Measurements from ENCODE around the gene KIF5A. TPM values are rescaled to one million over a fixed set of nuclear protein-coding genes. Genes with fewer than 3 reads are reported as not detected.
"Not testable (repeated sequence)": the region's sequence is repeated elsewhere in the genome, so short reads cannot be mapped to it uniquely, and the experiment has no call there.

KIF5A gene
- total RNA-seq, 1 donor, result 0.36 TPM

DNA sequence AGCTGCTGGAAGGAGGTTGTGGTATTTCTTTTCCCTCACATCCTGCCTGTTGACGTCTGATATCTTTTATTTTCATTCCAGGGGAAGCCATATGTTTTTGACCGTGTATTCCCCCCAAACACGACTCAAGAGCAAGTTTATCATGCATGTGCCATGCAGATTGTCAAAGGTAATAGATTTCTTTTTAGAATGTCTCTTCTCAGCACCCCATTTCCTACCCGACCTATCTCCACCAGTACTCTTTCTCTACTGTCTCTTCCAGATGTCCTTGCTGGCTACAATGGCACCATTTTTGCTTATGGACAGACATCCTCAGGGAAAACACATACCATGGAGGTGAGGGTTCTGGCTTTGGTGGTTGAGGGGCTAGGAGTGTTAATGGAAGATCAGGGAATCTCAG, 13.5 kb downstream of the KIF5A start:
- Histone ChIP-seq H3K79me2 (ENCODE audit: insufficient read depth, low read length) (no peaks in the 10 kb centered on the region), H3K4me3 (ENCODE audit: insufficient read depth, low read length) (no peak overlapping the region), H4K20me1 (ENCODE audit: insufficient read depth, low read length) (no peaks in the 10 kb centered on the region), H3K27me3 (ENCODE audit: insufficient read depth, low read length) (peaks cover 9% of the 10 kb centered on the region), H2AFZ (ENCODE audit: low read length) (no peak overlapping the region), H3K36me3 (ENCODE audit: insufficient read depth, low read length) (no peaks in the 10 kb centered on the region), H3K9me3 (ENCODE audit: low read depth, low read length) (no peaks in the 10 kb centered on the region), H3K4me1 (ENCODE audit: insufficient read depth, low read length) (no peaks in the 10 kb centered on the region), H3K4me2 (ENCODE audit: insufficient read depth, low read length) (no peak overlapping the region), H3K27ac (ENCODE audit: low read depth, low read length) (no peak overlapping the region)
- TF ChIP-seq, protein P1, sequence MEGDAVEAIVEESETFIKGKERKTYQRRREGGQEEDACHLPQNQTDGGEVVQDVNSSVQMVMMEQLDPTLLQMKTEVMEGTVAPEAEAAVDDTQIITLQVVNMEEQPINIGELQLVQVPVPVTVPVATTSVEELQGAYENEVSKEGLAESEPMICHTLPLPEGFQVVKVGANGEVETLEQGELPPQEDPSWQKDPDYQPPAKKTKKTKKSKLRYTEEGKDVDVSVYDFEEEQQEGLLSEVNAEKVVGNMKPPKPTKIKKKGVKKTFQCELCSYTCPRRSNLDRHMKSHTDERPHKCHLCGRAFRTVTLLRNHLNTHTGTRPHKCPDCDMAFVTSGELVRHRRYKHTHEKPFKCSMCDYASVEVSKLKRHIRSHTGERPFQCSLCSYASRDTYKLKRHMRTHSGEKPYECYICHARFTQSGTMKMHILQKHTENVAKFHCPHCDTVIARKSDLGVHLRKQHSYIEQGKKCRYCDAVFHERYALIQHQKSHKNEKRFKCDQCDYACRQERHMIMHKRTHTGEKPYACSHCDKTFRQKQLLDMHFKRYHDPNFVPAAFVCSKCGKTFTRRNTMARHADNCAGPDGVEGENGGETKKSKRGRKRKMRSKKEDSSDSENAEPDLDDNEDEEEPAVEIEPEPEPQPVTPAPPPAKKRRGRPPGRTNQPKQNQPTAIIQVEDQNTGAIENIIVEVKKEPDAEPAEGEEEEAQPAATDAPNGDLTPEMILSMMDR (IDR thresholded peaks at IDR 0.05; ENCODE audit: extremely low read depth, low read depth, low read length), result no peak
- DNase-seq (ENCODE audit: insufficient read length, low spot score, missing footprints), result no peak

DNA sequence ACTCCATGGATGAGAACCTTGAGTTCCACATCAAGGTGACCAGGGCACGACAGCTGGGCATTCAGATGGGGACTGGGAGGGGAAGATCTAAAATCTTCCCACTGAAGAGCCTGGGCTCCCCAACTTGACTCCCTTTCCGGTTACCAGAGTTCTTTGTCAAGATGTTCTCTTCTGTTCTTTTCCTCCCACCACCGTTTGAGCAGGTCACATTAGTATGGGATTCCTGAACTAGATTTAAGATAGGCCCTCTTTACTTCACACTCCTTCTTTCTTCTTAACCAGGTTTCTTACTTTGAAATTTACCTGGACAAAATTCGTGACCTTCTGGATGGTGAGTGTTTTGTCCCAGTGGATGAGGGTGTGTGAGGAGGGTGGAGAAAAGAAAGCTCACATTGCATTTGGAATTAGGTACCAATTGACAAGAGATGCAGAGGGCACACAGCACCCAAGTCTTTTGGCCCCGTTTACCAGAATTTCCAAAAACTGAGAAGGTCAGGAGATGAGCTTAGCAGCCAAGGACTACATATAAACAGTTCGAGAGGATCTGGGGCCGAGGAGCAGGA, 14.4 kb downstream of the KIF5A start:
- H3K79me2 ChIP-seq (ENCODE audit: insufficient read depth, low read length), result no peaks in the 10 kb centered on the region
- no peaks in the 10 kb centered on the region for H4K20me1 ChIP-seq (ENCODE audit: insufficient read depth, low read length)
- H3K9me3 ChIP-seq (ENCODE audit: low read depth, low read length), result no peaks in the 10 kb centered on the region
- peaks cover 7% of the 10 kb centered on the region for H3K27me3 ChIP-seq (ENCODE audit: insufficient read depth, low read length)
- no peaks in the 10 kb centered on the region for H3K36me3 ChIP-seq (ENCODE audit: insufficient read depth, low read length)
- H3K4me3 ChIP-seq (ENCODE audit: insufficient read depth, low read length), result no peak overlapping the region
- no peak overlapping the region for H3K27ac ChIP-seq (ENCODE audit: low read depth, low read length)
- no peak overlapping the region for H3K4me2 ChIP-seq (ENCODE audit: insufficient read depth, low read length)
- no peak overlapping the region for H2AFZ ChIP-seq (ENCODE audit: low read length)
- DNase-seq (ENCODE audit: insufficient read length, low spot score, missing footprints), result no peak
- TF ChIP-seq, protein P1 (IDR thresholded peaks at IDR 0.05; ENCODE audit: extremely low read depth, low read depth, low read length), result no peak
- H3K4me1 ChIP-seq (ENCODE audit: insufficient read depth, low read length), result no peaks in the 10 kb centered on the region

DNA sequence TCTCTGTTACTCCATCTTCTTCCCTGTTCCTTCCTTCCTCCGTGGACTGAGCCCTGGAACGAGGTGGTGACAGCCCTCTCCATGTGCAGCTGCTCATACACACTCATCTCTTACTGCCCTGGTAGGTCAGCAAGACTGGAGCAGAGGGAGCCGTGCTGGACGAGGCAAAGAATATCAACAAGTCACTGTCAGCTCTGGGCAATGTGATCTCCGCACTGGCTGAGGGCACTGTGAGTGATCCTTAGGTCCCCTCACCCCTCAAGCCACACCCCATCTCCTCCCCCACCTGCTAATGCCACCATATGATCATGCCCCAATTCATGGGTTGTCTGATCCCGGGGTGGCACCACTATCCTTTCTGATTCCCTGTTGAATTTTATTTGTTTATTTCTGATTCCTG, 19.0 kb downstream of the KIF5A start:
- no peaks in the 10 kb centered on the region for H3K9me3 ChIP-seq (ENCODE audit: low read depth, low read length)
- no peaks in the 10 kb centered on the region for H3K36me3 ChIP-seq (ENCODE audit: insufficient read depth, low read length)
- H3K4me1 ChIP-seq (ENCODE audit: insufficient read depth, low read length), result no peaks in the 10 kb centered on the region
- DNase-seq (ENCODE audit: insufficient read length, low spot score, missing footprints), result no peak
- no peak overlapping the region for H3K4me3 ChIP-seq (ENCODE audit: insufficient read depth, low read length)
- no peak overlapping the region for H3K27ac ChIP-seq (ENCODE audit: low read depth, low read length)
- no peaks in the 10 kb centered on the region for H4K20me1 ChIP-seq (ENCODE audit: insufficient read depth, low read length)
- no peak overlapping the region for H3K4me2 ChIP-seq (ENCODE audit: insufficient read depth, low read length)
- H3K27me3 ChIP-seq (ENCODE audit: insufficient read depth, low read length), result peaks cover 4% of the 10 kb centered on the region
- no peaks in the 10 kb centered on the region for H3K79me2 ChIP-seq (ENCODE audit: insufficient read depth, low read length)
- H2AFZ ChIP-seq (ENCODE audit: low read length), result no peak overlapping the region
- TF ChIP-seq, protein P1 (IDR thresholded peaks at IDR 0.05; ENCODE audit: extremely low read depth, low read depth, low read length), result no peak

DNA sequence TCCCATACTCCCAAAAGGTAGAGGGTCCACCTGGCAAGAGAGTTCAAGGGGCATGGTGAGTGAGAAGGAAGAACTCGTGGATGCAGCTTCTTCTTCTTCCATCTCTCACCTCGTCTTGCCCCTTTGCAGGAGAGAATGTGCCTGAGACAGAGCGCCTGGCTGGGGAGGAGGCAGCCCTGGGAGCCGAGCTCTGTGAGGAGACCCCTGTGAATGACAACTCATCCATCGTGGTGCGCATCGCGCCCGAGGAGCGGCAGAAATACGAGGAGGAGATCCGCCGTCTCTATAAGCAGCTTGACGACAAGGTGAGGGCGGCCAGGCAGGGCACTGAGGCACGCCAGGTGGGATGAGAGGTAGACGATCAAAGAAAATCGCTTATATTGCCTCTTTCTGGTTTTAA, 20.0 kb downstream of the KIF5A start:
- Histone ChIP-seq H3K4me2 (ENCODE audit: insufficient read depth, low read length) (no peak overlapping the region), H3K4me3 (ENCODE audit: insufficient read depth, low read length) (no peak overlapping the region), H3K27me3 (ENCODE audit: insufficient read depth, low read length) (peaks cover 4% of the 10 kb centered on the region), H3K4me1 (ENCODE audit: insufficient read depth, low read length) (no peaks in the 10 kb centered on the region), H3K36me3 (ENCODE audit: insufficient read depth, low read length) (no peaks in the 10 kb centered on the region), H3K27ac (ENCODE audit: low read depth, low read length) (no peak overlapping the region), H4K20me1 (ENCODE audit: insufficient read depth, low read length) (no peaks in the 10 kb centered on the region), H2AFZ (ENCODE audit: low read length) (no peak overlapping the region), H3K9me3 (ENCODE audit: low read depth, low read length) (no peaks in the 10 kb centered on the region), H3K79me2 (ENCODE audit: insufficient read depth, low read length) (no peaks in the 10 kb centered on the region)
- TF ChIP-seq, protein P1 (IDR thresholded peaks at IDR 0.05; ENCODE audit: extremely low read depth, low read depth, low read length), result no peak
- no peak for DNase-seq (ENCODE audit: insufficient read length, low spot score, missing footprints)

DNA sequence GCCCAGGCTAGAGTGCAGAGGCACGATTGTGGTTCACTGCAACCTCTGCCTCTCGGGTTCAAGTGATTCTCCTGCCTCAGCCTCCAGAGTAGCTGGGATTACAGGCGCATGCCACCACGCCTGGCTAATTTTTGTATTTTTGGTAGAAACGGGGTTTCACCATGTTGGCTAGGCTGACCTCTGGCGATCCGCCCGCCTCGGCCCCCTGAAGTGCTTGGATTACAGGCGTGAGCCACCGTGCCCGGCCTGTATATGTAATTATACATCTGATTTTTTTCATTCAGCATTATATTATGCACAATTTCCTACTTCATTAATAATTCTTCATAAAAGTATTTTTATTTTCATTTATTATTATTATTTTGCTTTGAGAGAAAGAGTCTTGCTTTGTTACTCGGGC, 20.6 kb downstream of the KIF5A start:
- not testable (repeated sequence) for H3K27me3 ChIP-seq (ENCODE audit: insufficient read depth, low read length); H3K9me3 ChIP-seq (ENCODE audit: low read depth, low read length); H3K36me3 ChIP-seq (ENCODE audit: insufficient read depth, low read length); H3K4me1 ChIP-seq (ENCODE audit: insufficient read depth, low read length); DNase-seq (ENCODE audit: insufficient read length, low spot score, missing footprints); H3K79me2 ChIP-seq (ENCODE audit: insufficient read depth, low read length); H3K4me2 ChIP-seq (ENCODE audit: insufficient read depth, low read length); H3K27ac ChIP-seq (ENCODE audit: low read depth, low read length); H2AFZ ChIP-seq (ENCODE audit: low read length); H4K20me1 ChIP-seq (ENCODE audit: insufficient read depth, low read length); H3K4me3 ChIP-seq (ENCODE audit: insufficient read depth, low read length)
